HepG2 (cell line): ENCODE results near the gene SLC9A8.

Experiments
- ZNF317 ChIP-seq: sonication (generic); formaldehyde crosslinking; IDR thresholded peaks from 2 replicates; pipeline ENCODE4 v1.5.0; 2020; ENCODE audit warnings: mild to moderate bottlenecking, missing genetic modification reagents
- ZNF34 ChIP-seq: sonication (generic); formaldehyde crosslinking; IDR thresholded peaks from 2 replicates; pipeline ENCODE4 v1.4.0; 2020; ENCODE audit warnings: mild to moderate bottlenecking, missing genetic modification reagents, borderline replicate concordance
- ZNF546 ChIP-seq: sonication (generic); formaldehyde crosslinking; conservative IDR thresholded peaks from 2 replicates; pipeline ENCODE4 v1.8.1; 2023; ENCODE audit warnings: mild to moderate bottlenecking, missing genetic modification reagents
- TF ChIP-seq, protein P1 (sequence below): sonication (generic); formaldehyde crosslinking; IDR thresholded peaks from 2 replicates; pipeline ENCODE4 v1.4.0; 2020; ENCODE audit warnings: missing genetic modification reagents, borderline replicate concordance

GRCh38 chr20:49892260-49892659, 79.6 kb downstream of the SLC9A8 start:
- TF ChIP-seq ZNF34 (CRISPR knock-in tag) (no peak), ZNF546 (CRISPR knock-in tag) (no peak), ZNF317 (CRISPR knock-in tag) (no peak)
- TF ChIP-seq, protein P1, sequence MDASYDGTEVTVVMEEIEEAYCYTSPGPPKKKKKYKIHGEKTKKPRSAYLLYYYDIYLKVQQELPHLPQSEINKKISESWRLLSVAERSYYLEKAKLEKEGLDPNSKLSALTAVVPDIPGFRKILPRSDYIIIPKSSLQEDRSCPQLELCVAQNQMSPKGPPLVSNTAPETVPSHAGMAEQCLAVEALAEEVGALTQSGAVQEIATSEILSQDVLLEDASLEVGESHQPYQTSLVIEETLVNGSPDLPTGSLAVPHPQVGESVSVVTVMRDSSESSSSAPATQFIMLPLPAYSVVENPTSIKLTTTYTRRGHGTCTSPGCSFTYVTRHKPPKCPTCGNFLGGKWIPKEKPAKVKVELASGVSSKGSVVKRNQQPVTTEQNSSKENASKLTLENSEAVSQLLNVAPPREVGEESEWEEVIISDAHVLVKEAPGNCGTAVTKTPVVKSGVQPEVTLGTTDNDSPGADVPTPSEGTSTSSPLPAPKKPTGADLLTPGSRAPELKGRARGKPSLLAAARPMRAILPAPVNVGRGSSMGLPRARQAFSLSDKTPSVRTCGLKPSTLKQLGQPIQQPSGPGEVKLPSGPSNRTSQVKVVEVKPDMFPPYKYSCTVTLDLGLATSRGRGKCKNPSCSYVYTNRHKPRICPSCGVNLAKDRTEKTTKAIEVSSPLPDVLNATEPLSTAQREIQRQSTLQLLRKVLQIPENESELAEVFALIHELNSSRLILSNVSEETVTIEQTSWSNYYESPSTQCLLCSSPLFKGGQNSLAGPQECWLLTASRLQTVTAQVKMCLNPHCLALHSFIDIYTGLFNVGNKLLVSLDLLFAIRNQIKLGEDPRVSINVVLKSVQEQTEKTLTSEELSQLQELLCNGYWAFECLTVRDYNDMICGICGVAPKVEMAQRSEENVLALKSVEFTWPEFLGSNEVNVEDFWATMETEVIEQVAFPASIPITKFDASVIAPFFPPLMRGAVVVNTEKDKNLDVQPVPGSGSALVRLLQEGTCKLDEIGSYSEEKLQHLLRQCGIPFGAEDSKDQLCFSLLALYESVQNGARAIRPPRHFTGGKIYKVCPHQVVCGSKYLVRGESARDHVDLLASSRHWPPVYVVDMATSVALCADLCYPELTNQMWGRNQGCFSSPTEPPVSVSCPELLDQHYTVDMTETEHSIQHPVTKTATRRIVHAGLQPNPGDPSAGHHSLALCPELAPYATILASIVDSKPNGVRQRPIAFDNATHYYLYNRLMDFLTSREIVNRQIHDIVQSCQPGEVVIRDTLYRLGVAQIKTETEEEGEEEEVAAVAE = no peak
